ENCODE data around the gene MTMR3.

MTMR3 gene

GRCh38 chr22:30025221-30025620, 142.2 kb downstream of the MTMR3 start:
- DNase-seq (ENCODE audit: low read depth, low spot score): no peak

- no peak for DNase-seq (ENCODE audit: low read depth, low spot score)
These were observed 143.8 kb downstream of the MTMR3 start for GRCh38 chr22:30026756-30027155.

- DNase-seq (ENCODE audit: low read depth, low spot score): no peak
These were observed 144.2 kb downstream of the MTMR3 start for GRCh38 chr22:30027169-30027568.

- DNase-seq (ENCODE audit: low read depth, low spot score): no peak
These were observed 144.8 kb downstream of the MTMR3 start for GRCh38 chr22:30027791-30028190.

- DNase-seq (ENCODE audit: low read depth, low spot score): no peak
These were observed 145.8 kb downstream of the MTMR3 start for GRCh38 chr22:30028731-30029130.

GRCh38 chr22:30029512-30029911, 146.5 kb downstream of the MTMR3 start:
- no peak for DNase-seq (ENCODE audit: low read depth, low spot score)

DNA sequence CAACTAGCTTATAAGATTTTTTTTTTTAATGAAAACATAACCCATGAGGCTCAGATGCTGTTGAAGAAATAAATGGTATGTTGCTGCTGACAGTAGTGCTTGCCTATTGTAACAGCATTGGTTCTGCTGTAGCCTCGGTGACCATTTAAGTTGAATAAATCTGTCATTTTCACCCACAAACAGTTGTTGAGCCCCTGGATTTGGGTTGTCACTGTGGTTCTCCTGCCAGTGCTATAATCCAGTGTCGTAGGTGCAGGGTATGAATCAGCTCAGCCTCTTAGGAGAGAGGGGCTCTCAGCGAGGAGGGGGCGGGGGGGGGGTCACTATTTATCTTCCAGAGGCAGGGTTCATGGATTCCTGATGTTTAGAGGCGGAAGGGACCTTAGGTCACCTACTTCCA, 147.4 kb downstream of the MTMR3 start:
- DNase-seq (ENCODE audit: low read depth, low spot score): no peak

GRCh38 chr22:30031328-30031727, 148.4 kb downstream of the MTMR3 start:
- no peak for DNase-seq (ENCODE audit: low read depth, low spot score)

GRCh38 chr22:30031764-30032455, 148.9 kb downstream of the MTMR3 start:
- DNase-seq (ENCODE audit: low read depth, low spot score): no peak

GRCh38 chr22:30033137-30033536, 150.2 kb downstream of the MTMR3 start:
- DNase-seq (ENCODE audit: low read depth, low spot score): no peak

DNA sequence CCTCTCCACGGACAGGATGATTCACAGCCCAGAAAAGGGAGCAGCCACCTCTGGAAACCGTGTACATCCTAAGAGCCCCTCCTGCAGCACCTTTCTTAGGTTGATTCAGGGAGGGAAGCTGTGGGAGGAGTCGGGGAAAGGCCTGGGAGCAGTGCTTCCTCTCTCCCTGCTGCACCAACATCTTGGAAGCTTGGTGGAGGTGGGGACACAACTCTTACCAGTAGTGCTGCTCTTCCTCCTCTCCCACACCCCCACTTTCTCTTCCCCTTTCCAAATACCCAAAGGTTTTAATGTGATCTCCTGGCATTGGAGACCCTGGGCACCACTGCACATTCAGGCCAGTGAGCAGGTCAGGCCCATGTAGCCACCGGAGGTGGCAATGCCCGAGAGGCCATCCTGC, 150.9 kb downstream of the MTMR3 start:
- no peak for DNase-seq (ENCODE audit: low read depth, low spot score)

GRCh38 chr22:30036656-30037055, 153.7 kb downstream of the MTMR3 start:
- DNase-seq (ENCODE audit: low read depth, low spot score): no peak

DNA sequence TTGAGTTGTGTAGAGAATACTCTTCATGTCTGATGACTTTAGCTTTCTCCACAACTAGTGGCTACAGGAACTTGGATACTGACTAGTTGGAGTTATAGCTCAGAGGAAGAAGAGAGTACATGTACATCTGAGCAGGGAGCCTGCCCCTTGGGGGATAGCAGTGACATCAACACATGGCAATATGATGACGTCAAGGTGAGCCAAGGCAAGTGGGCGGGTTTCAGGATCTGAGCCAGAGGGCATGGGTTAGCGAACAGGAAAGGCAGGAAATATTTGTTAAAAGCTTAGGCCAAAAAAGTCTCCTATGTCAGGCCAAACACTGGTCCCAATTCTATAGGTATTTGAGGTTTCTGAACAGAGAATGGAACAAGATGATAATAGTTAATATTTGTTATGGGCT, 155.2 kb downstream of the MTMR3 start:
- peak; percentile 29 for DNase-seq (ENCODE audit: low read depth, low spot score)

DNA sequence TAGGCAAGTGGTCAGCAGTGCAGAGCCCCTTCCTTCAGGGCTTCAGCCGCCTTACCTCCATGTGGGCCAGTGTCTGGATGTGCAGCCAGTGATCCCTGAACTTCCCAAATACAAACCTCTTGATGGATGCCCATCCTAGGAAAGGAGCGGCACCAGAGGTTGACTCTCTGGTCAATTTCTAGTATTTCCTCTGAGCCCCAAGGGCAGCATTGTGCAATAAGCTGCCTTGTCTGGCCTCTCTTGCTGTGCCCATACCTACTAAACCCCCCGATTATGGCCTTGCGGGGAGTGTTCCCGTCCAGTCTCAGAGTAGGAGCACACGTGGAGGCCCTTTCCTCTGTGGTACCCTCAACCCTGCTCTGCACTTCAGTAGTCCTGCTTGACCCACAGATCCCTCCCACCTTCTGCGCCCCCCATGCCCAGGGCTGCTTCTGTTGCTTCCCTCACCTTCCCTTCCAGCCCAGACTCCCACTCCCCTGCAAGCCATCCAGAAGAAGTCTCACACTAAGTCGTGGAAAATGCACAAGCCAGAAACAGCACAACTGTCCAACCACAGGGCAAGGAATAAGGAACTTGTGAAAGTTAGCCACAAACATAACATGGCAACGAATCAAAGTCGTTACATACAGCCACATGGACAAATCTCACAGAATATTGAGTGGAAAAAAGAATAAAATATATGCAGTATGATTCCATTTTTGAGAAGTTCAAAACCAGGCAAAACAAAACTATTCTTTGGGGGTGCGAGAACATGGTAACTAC, 157.7 kb downstream of the MTMR3 start:
- no peak for DNase-seq (ENCODE audit: low read depth, low spot score)

GRCh38 chr22:30041475-30041874, 158.5 kb downstream of the MTMR3 start:
- DNase-seq (ENCODE audit: low read depth, low spot score): no peak

DNA sequence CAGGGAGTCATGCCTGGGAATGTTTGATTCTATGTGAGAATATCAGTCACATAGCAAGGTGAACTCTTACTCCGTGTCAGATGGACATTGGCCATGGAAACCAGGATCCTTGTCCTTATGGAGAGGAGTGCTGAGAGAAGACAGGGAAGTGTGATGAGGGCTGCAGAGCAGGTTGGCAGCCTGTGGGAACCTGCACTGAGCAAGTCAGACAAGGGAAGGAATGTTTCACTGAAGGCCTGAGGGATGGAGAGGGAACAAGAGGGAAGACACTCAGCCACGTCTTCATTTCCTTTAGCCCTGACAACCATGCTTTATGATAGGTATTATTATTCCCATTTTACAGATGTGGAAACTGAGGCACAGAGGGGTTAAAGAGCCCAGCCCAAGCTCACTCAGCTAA, 158.9 kb downstream of the MTMR3 start:
- DNase-seq (ENCODE audit: low read depth, low spot score): no peak

DNA sequence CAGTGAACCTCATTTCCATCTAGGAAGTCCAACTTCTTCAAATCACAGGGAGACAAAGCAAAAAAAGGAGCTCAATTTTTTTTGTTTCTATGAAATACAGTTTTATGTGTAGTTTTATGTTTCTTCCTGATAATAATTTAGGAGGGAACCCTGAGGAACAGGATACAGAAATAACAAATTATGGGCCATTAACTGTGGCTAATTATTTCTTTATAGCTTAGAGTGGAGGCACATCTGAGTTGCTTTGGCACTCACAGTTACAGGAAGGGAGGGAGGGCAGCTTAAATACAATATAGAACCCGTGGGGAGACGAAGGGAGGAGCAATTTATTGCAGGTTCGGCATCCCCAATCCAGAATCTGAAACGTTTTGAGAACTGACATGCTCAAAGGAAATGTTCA, 160.2 kb downstream of the MTMR3 start:
- no peak for DNase-seq (ENCODE audit: low read depth, low spot score)

- peak; percentile 92 for DNase-seq (ENCODE audit: low read depth, low spot score)
These were observed 161.4 kb downstream of the MTMR3 start for GRCh38 chr22:30044369-30044768.

- no peak for DNase-seq (ENCODE audit: low read depth, low spot score)
These were observed 162.0 kb downstream of the MTMR3 start for GRCh38 chr22:30044881-30045493.

- no peak for DNase-seq (ENCODE audit: low read depth, low spot score)
These were observed 162.5 kb downstream of the MTMR3 start for GRCh38 chr22:30045494-30045887.

- no peak for DNase-seq (ENCODE audit: low read depth, low spot score)
These were observed 163.1 kb downstream of the MTMR3 start for GRCh38 chr22:30045901-30046715.

All from astrocyte of the hippocampus (primary cell).